Activated naive CD4-positive, alpha-beta T cell treated with Interleukin-2 at 50 U/mL for 16 hours (primary cell): Measurements from ENCODE around the gene COL26A1.
"Not testable (repeated sequence)": the region's sequence is repeated elsewhere in the genome, so short reads cannot be mapped to it uniquely, and the experiment has no call there.

ENCODE experiments used
- DNase-seq: peaks from one replicate; pipeline ENCODE4 v3.0.0-alpha.2; 2020

The COL26A1 gene

GRCh38 chr7:101402835-101403234, 40.2 kb downstream of the COL26A1 start:
- DNase-seq: no peak

GRCh38 chr7:101405474-101406067, 42.9 kb downstream of the COL26A1 start:
- no peak for DNase-seq

GRCh38 chr7:101410743-101411507, 48.2 kb downstream of the COL26A1 start:
- peak; percentile 31 for DNase-seq

- no peak for DNase-seq
Measured at GRCh38 chr7:101411508-101411874, 48.8 kb downstream of the COL26A1 start.

GRCh38 chr7:101412976-101413375, 50.3 kb downstream of the COL26A1 start:
- no peak for DNase-seq

GRCh38 chr7:101418694-101419093, 56.0 kb downstream of the COL26A1 start:
- DNase-seq: no peak

- DNase-seq: no peak
Measured at GRCh38 chr7:101419831-101420230, 57.2 kb downstream of the COL26A1 start.

GRCh38 chr7:101420436-101420835, 57.8 kb downstream of the COL26A1 start:
- no peak for DNase-seq

GRCh38 chr7:101422356-101423195, 59.9 kb downstream of the COL26A1 start:
- no peak for DNase-seq

- DNase-seq: no peak
Measured at GRCh38 chr7:101426303-101427011, 63.8 kb downstream of the COL26A1 start.

- DNase-seq: no peak
Measured at GRCh38 chr7:101428093-101428866, 65.6 kb downstream of the COL26A1 start.

- no peak for DNase-seq
Measured at GRCh38 chr7:101432316-101432715, 69.6 kb downstream of the COL26A1 start.

GRCh38 chr7:101433688-101434087, 71.0 kb downstream of the COL26A1 start:
- no peak for DNase-seq

GRCh38 chr7:101434155-101434554, 71.5 kb downstream of the COL26A1 start:
- DNase-seq: not testable (repeated sequence)

- DNase-seq: no peak
Measured at GRCh38 chr7:101435461-101436220, 73.0 kb downstream of the COL26A1 start.

- DNase-seq: no peak
Measured at GRCh38 chr7:101436221-101436735, 73.6 kb downstream of the COL26A1 start.

- no peak for DNase-seq
Measured at GRCh38 chr7:101436857-101437576, 74.3 kb downstream of the COL26A1 start.

- DNase-seq: no peak
Measured at GRCh38 chr7:101441890-101442289, 79.2 kb downstream of the COL26A1 start.

- no peak for DNase-seq
Measured at GRCh38 chr7:101442426-101443070, 79.9 kb downstream of the COL26A1 start.

- DNase-seq: no peak
Measured at GRCh38 chr7:101450064-101450463, 87.4 kb downstream of the COL26A1 start.
